Limb (tissue), 2 donors: Measurements from ENCODE around the gene SERTAD2.

Experiments used
- DNase-seq, 2 donors: peaks; one replicate each; pipeline ENCODE4 v3.0.0-alpha.2; 2016; ENCODE audit errors: extremely low spot score in 2 of 2

The SERTAD2 gene

DNA sequence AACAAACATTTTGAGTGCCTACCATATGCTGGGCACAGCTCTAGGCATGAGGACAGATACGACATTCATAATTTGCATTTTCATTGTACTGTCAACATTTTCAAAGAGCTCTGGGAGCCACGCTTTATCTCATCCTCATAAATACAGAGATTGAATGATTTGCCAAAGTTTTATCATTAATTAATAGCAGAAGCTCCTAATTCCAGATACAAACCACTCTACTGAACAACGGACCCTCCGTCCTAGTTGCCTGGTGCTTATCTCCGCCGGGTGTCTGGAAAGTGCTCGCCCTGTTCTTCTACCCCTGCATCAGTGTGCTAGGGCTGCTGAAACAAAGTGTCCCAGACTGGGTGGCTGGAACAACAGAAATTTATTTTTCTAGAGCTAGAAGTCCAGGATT is 23.8 kb downstream of the SERTAD2 start:
- no peak for DNase-seq

DNA sequence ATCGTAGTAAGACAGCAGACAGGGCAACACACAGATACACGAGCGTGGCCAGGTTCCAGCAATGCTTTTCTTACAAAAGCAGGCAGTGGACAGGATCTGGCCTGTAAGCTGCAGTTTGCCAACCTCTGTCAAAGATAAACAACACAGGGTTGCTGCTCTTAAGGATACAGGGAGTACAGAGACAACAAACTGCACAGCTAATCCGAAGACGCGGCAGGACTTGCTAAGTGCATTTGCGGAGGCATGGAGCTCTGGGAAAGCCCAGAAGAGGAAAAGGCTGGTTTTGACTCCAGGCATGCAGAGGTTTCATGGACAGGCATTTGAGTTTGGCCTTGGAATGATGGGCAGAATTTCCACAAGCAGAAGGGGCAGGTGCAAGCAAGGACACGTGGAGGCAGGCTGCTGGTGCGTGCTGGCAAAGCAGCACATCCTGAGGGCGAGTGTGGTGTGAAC is 24.4 kb downstream of the SERTAD2 start:
- no peak for DNase-seq

DNA sequence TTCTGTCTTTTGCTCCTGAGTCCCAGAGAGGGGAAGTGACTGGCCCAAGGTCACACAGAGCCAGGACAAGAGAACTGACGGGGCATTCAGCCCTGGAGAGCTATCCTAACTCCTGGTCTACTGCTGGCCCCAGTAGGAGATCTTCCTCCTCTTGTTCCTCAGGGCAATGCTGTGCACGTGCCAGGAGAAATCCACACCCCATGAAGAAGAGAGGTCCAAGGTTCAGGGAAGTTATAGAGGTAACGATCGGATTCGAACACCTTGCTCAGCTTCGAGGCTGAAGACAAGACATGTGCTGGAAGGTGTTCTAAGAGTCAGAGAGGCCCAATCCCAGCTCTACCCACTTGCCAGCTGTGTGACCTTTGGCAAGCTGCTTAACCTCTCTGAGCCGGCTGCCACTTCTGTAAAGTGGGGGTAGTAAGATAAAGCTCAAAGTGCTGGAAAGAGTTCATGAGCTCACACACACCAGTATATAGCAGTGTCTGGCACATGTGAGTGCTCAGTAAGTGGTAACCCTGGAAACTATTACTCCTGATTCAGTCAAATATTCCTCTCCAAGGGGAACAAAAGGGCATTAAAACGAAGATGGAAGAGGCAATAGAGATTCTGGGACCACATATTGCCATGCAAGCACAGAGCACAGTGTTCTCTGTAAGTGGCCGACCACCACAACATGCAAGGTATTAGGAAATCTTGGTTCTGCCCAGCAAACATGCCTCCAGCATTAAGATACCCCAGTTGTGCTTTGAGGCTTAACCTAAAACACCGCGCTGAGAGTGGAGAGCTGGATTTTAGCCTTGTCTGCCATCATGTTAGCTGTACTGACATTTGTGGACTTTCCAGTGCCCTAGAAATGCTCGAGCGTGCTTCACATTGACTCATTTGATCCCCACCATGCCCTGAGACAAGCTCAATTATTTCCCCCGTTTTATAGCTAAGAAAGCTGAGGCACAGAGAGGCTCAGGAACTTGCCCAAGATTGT is 25.6 kb downstream of the SERTAD2 start:
- DNase-seq: no peak

DNA sequence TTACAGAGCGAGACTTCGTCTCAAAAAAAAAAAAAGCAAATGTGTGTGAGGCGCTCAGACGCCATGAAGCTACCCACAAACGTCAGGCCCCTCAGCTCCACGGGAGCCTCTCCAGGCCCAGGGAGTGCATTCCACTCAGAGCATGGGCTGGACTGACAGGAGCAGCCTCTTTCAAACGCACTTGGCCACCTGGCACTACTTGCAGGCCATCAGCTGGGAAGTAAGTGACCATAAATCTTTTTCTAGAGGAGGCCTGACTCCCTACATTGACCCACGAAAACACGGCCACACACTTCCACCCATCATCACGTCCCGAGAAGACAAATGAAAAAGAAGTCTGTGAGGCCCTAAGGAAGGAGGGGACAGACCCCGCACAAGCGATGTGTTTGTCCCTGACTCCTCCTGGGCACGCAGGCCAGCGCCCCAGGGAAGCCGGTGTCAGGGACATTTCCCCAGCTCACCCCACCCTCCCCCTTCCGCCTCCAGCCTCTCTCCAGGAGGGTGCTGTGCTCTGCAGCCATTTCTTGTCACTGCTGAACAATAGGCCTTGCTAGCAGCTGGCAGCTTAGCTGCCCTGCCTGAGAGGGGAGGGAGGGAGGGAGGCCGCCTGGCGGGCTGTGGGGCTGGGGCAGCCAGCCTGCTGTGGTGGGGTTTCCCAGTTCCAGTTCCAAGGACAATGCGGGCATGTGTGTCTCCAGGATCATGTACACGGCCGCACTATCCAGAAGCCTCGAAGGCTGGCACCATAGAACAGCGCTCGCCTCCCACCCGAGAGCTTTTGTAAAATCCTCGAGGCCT is 26.6 kb downstream of the SERTAD2 start:
- DNase-seq: peak in 1 of 2 donors; percentile 71

DNA sequence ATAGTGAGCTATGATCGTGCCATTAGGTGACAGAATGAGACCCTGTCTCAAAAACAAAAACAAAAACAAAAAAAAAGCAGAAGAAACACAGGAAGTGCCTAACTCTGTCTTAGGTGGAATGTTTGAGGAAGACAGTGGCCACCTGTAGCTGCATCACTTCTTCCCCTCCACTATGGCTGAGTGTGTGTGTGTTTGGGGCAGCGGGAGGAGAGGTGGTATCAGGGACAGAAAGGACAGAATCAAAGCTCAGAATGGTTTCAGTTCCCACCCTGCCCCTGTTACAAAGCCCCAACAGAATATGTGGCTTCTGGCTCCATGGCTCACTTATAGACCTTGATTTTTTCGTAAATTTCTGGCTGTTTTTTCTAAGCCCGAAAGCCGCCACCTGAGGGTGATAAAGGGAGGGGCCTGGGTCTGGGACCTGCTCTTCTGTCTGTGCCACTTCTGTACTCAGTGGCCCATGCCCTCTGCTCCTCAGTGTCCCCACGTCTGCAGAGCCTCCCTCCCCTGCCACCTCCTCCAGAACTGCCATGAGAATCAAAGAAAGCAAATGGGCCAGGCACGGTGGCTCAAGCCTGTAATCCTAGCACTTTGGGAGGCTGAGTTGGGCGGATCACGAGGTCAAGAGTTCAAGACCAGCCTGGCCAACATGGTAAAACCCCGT is 27.4 kb downstream of the SERTAD2 start:
- no peak for DNase-seq

DNA sequence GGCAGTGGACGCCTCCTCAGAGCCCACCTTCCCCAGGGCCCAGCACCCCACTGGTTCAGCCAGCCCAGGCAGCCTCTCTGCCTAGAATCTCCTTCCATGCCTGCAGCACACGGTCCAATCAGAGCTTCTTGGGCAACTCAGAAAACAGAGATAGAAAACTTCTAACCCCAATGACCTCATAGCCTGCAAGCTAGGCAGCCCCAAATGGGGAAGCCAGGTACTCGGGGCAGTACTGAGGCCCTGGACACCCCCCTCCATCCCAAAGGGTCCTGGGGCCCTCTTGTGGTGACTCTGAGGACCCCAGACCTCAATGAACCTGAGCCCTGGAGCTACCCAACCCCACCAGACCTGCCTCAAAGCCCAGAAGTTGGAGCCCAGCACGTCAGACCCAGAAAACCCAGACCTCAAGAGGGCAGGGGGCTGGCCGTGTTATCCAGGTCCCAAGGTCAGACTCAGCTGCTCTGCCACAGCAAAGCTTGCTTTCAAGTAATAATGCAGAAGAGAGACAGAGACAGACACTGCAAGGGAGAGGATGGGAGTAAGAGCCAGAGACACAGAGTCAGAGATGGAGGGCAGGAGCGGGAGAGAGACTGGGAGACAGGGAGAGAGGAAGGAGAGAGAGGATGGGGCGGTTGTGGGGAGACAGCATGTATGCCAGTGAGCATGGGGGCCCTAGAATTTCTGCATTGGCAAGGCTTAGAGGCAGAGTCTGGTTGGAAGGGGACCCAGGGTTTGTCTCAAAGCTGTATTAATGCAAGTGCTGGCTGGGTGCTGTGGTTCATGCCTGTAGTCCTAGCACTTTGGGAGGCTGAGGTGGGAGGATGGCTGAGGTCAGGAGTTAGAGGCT is 28.2 kb downstream of the SERTAD2 start:
- no peak for DNase-seq

DNA sequence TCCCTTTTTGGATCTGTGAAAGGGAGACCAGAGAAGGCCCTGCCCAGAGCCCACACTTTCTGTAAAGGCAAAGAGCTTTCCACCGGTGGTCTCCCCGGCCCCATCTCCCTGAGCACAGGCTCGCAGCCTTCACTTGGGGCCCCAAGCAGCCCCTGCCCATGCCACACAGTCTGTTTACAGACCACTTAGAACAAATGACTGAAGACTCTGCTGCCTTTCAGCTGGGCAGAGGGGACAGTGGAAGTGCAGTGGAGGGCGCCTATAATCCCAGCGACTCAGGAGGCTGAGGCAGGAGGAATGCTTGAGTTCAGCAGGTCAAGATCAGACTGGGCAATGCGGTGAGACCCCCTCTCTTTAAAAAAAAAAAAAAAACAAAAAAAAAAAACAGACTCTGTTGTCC is 28.9 kb downstream of the SERTAD2 start:
- DNase-seq: no peak

DNA sequence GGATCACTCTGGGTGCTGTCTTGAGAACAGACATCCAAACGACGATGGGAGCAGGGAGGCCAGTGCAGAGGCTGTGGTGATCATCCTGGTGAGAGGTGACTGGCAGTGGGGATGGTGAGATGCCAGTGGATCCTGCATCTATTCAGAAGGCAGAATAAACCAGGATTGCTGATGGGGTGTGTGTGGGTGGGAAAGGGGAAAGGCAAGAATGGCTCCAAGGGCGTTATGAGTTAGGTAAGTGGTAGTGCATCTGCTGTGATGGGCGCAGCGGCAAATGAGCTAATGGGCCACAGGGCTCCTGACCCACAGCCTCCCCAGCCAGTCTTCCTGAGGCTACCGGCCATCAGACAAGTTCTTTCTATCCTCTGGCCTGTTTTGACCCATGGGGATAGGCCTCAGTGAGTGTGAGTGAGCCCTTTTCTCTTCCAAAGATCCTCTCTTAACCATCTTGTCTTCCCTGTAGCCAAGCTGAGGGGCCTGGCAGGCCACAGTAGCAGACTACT is 29.6 kb downstream of the SERTAD2 start:
- DNase-seq: no peak

DNA sequence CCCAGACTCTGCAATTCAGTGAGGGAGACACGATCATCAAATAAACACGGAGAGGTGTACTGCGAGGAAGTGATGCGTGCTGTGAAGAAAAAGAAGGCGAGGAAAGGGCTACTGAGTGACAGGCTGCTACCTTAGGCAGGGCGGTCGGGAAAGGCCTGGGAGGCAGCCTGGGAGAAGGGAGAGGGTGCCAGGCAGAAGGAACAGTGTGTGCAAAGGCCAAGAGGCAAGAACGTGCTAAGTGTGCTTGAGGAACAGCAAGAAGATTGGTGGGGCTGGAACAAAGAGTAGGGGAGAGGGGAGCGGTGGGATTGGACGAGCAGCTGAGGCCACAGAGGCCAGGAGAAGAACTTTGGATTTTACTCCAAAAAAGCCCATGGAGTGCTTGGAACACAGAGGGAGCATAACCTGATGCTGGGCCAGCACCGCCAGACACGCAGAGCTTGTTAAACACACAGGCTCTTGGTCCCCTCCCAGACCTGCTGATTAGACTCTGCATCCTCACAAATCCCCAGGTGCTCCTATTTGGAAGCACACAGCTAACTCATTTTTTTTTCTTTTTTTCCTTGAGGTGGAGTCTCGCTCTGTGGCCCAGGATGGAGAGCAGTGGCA is 30.4 kb downstream of the SERTAD2 start:
- no peak for DNase-seq

DNA sequence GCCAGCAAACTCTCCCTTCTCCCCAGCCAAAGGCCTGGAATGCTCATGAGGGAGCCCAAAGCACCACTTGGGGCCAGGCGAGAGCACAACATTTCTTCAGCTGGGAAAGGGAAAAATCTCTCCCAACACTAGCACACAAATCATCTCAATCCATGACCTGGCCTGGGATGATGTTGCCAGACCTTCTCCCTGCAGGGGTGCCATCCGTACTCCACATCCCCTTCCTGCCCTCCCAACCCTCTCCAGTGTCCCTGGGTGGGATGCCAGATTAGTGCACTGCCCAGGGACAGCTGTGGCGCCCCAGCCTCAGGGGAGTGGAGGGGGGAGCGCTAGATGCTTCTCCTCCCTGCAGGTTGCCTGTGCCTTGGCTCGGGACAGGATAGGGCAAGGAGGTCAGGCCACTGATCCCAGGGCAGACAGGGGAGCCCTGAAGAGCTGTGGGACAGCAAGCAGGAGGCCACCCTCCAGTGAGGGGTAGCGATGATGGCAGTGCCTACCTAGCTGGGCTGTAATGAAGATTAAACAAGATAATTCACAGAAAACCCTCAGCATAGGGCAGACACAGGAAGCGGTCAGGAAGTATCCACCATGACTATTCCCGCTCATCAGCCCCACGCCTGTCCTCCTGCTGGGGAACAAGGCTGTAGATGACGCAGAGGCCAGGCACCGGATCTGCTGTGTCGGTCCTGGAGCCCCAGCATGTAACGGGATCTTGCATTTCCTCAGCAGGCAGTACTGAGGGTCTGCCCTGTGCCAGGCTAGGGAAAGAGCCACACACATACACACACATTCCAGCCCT is 31.1 kb downstream of the SERTAD2 start:
- no peak for DNase-seq

DNA sequence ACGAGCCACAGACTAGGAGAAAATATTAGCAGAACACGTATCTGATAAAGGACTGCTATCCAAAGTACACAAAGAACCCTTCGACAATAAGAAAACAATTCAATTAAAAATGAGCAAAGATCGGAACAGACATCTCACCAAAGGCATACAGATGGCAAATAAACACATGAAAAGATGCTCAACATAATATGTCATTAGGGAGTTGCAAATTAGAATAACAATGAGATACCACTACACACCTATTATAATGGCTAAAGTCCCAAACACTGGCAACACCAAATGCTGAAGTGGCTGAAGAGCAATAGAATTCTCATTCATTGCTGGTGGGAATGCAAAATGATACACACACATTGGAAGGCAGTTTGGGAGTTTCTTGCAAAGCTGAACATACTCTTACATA is 33.1 kb downstream of the SERTAD2 start:
- no peak for DNase-seq

DNA sequence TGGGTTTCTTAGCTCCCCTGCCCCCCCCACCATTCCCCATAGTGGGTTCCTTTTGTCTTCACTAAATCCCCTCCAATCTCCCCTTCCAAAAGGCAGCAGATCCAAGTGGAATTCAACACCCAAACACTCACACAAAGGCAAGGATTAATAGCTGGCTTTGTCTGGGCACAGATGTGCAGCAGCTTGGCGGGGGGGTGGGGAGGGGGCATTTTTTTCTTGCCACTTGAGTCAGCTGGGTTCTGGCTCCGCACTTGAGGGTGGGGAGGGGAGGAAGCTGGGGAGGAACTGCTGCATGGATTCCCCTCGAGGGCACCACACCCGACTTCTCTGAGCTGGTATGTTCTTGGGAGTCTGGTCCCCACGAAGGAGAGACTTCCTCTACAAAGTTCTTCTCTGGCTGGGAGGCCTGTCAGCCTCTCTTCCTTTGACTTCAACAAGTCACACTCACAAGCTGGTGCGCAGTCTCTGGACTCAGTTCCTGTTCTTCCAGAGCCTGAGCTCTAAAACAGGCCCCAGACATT is 36.0 kb downstream of the SERTAD2 start:
- DNase-seq: peak in 1 of 2 donors; percentile 61

DNA sequence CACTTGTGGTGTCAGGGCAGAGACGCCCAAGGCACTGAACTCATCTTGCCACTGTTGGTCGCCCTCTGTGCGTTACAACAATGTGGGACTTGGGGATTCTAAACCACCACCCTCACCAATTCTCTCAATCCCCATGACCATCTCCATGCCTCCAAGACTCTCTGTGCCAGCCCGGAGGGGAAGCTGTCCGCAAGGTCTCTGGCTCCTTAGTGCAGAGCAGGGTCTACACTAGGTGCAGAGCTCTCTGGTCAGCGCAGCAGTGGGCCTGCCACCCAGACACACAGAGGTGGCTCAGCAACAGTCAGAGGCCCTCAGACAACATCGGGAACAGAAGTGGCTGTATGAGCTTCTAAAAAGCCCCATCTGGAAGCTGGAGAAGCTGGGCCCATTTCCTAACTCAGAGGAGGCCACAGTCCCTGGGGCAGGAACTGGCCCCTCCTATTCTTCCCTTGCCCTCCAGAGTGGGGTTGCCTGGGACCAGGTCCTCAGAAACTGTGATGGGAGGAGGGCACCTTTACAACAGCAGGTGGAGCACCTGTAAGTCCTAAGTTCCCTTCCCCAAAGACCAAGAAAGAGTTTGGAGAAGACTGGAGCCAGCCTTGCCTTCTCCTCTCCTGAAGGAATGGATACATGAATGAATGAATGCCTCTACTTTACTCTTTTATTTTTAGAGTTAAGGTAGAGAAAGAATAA is 37.7 kb downstream of the SERTAD2 start:
- DNase-seq: no peak

DNA sequence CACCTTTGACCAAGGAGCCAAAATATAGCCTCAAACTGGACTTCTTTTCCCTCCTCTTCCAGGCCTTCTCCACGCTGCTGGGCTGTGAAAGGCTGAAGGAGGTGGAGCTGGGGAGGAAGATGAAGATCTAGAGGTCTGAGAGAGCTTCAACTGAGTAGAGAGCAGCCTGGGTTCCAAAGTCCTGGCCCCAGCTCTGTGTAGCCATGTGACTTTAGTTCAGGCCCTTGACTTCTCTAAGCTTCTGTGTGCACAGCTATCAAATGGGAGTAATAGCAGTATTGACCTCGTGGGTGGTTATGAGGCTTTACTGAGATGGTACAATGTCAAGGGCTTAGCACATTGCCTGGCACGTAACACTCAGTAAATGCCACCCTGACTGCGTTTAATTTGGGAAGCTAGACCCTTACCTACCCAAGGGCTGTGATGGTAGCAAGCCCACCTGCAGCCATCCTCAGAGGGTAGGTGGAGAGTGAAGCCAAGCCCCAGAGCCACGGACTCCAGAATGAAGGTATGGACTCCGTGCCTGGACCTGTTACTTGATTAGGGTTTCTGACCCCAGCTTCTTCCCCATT is 38.4 kb downstream of the SERTAD2 start:
- no peak for DNase-seq

DNA sequence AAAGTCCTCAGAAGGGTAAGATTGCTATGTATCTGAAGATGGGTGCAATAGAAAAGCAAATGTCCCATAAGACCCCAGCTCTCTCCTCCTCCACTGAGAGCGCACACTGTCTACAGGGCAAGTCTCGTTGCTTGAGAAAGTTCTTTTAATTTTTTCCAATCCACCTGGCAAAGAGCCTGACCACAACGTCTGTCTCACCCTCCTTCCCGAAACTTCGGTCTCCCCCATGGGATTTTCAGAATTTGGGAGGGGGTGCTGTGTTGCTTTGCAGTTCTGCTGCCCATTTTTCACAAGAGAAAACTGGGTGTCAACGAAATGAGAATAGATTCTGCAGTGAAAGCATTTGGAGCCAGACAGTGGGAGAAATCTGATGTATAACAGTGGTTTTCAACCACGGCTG is 40.4 kb downstream of the SERTAD2 start:
- no peak for DNase-seq

DNA sequence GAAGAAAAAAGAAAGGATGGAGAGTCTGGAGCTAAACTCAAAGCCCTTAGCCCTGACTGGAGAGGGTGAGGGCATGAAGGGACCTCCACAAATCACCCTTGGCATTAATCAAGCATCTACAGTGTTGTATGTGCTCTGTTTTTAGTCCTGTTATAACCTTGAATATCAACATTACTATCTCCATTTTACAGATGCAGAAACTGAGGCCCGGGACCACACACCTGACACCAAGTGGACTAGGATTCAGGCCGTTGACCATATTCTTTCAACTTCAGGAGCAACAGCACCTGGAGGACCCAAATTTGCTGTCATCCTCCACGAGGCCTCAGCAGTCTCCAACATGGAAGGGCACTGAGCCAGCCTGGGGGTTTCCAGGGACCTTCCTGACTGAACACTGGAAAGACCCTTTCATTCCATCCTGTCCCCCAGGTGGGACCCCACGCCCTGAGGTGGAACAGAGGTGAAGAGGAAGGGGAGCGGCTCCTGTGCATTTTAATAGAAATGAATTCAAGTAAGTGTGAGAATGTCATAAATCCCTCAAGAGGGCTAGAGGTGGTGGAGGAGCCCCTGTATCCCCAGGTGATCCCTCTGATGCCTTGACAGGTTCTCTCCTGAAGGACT is 41.0 kb downstream of the SERTAD2 start:
- no peak for DNase-seq

DNA sequence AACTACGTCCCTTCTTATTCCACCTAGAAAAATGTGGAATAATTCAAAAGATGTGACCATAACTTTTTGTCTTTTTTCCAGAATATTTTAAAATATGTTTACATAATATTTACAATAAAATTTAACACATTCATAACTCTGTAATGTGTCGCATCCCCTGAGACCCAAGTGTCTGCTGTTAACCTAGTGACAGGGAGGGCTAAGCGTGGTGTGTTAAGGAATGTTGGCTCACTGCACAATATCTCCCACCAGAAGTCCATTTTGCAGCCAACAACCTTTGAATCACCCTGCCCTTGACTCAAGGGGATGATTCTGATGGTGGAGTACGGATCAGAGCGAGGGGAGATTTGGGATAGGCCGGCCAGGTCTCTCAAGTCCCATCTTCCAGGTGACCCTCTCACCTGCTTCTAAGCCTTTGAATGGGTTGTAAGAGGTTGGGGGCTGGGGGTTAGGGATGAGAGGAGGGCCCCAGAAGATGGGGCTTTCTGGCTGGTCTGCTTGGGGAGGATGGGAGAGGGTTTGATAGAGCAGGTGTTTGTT is 43.3 kb downstream of the SERTAD2 start:
- DNase-seq: no peak

DNA sequence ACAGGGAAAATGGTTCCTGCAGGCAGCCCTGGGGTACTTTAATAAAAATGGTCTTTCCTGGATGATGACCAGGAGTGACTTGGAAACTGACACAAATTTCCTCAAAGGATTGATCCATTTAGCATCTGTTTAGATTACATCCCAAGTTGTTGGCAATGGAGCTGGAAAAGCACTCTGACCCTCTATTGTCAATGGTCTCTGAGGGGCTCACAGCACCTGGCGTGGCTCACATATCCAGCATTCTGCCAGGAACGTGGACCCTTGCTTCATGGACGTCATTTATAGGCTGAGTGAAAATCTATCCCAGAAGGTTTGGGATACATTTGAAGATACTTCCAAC is 43.8 kb downstream of the SERTAD2 start:
- DNase-seq: no peak
